Heart right ventricle (tissue), 16 donors: Measurements from ENCODE around the gene ERAS. TPM values are rescaled to one million over a fixed set of nuclear protein-coding genes. Genes with fewer than 3 reads are reported as not detected.

Experiments used
- ATAC-seq, 8 donors: fragments of 200-7000 bp; cut with Tn5 transposase; one replicate each; pipeline ENCODE4 v1.9.1; 2020; ENCODE audit warnings: mild to moderate bottlenecking in 8 of 8, moderate library complexity in 8 of 8, moderate number of reproducible peaks in 1 of 8
- DNase-seq, 2 donors: peaks; one replicate each; pipeline ENCODE4 v3.0.0-alpha.2; 2020
- H3K27ac ChIP-seq, 10 donors: fragments of 200-600 bp; sonication (generic) in 2 of 10; one replicate each; pipeline versions ENCODE4 v1.5.0 to v1.8.0; 2020 to 2022; ENCODE audit warnings: mild to moderate bottlenecking in 3 of 10
- H3K27me3 ChIP-seq, 7 donors: fragments of 200-600 bp; one replicate each; pipeline ENCODE4 v1.8.0; 2021 to 2022; ENCODE audit warnings: mild to moderate bottlenecking in 2 of 7
- H3K36me3 ChIP-seq, 9 donors: fragments of 200-600 bp; sonication (generic) in 1 of 9; one replicate each; pipeline versions ENCODE4 v1.5.0 to v1.8.0; 2020 to 2022; ENCODE audit warnings: mild to moderate bottlenecking in 2 of 9
- H3K4me1 ChIP-seq, 9 donors: fragments of 200-600 bp; sonication (generic) in 1 of 9; one replicate each; pipeline versions ENCODE4 v1.5.0 to v1.8.0; 2020 to 2022; ENCODE audit warnings: mild to moderate bottlenecking in 4 of 9
- H3K4me3 ChIP-seq, 10 donors: fragments of 200-600 bp; sonication (generic) in 2 of 10; one replicate each; pipeline versions ENCODE4 v1.5.0 to v1.8.0; 2020 to 2022; ENCODE audit warnings: mild to moderate bottlenecking in 7 of 10, moderate library complexity in 2 of 10
- H3K9me3 ChIP-seq, 11 donors: fragments of 200-600 bp in 10 of 11; sonication (generic) in 2 of 11; one replicate each; pipeline versions ENCODE4 v1.5.0 to v1.8.0; 2013 to 2022; ENCODE audit warnings: mild to moderate bottlenecking in 2 of 11, control low read depth in 1 of 11, moderate library complexity in 1 of 11
- WGBS, 2 donors: extraction: QIAGEN DNeasy Blood & Tissue Kit; methylation state at CpG; one replicate each; pipeline ENCODE4 v1.1.7; 2013; ENCODE audit warnings: inconsistent platforms in 1 of 2; 5-methylcytosine and 5-hydroxymethylcytosine counted together
- intact Hi-C, 10 donors: fragments of 100-400 bp; cut with DNase I; formaldehyde crosslinking; loops; one replicate each; pipeline versions ENCODE4 v1.11.1 to v1.14.2; 2022
- polyA plus RNA-seq, 2 donors: library from polyadenylated mRNA; stranded (reverse); fragments of 200-250 nt; gene quantifications; one replicate each; pipeline ENCODE4 v1.2.3, GENCODE V29; 2013
- total RNA-seq, 10 donors: library from RNA; stranded (reverse); fragmentation: NEBNext Ultra II Directional in 3 of 10; extraction: Animal tissue kit (Norgen Biotek cat#: 25700) in 3 of 10; gene quantifications; one replicate each; pipeline versions ENCODE4 v1.2.1 to v1.2.4, GENCODE V29; 2021 to 2023
- TF ChIP-seq, protein P1 (sequence below), 9 donors: fragments of 200-600 bp; sonication (generic) in 2 of 9; IDR thresholded peaks; one replicate each; pipeline versions ENCODE4 v1.5.0 to v1.8.0; 2021 to 2022; ENCODE audit warnings: antibody characterized with exemption in 9 of 9, mild to moderate bottlenecking in 5 of 9, moderate library complexity in 1 of 9
- donor health status: Arrhythmogenic right ventricular cardiomyopathy.
- donor health status: ischemic (EF 13 %, LVEDD 7.1; RV severe dilation, severe dysfunction).
- donor health status: healthy with polysubstance abuse.
- donor health status: DM: no; HTN: yes; CAD: no.
- donor health status: DM: no; HTN: no; CAD: no.
- donor health status: ischemic (EF 25% LVEDD 6.9; RV normal size, moderate dysfunction).
- donor health status: ischemic (EF 25% LVEDD 5.7; RV mildly dilated, moderate dysfunction).
- donor health status: healthy.
- donor health status: DM: yes; HTN: yes; CAD: no.
- donor health status: Ischemic cardiomyopathy.
- donor health status: ischemic (EF 35%, LVEDD 5.7; RV mildly dilated, moderate dysfunction).
- donor health status: nonischemic (EF 11% LVEDD 7.7; RV severe dilation, severe dysfunction).
- donor health status: DM: yes; HTN: yes; CAD: no.
- donor health status: PGD.
- donor health status: ischemic (EF 29% LVEDD 5.4; RV normal size, mild dysfunction).
- donor health status: nonischemic (EF 23%, LVEDD 6.1; RV moderate dilation, normal function).

The ERAS gene
- total and polyA plus RNA-seq, 12 donors, result 0.04 TPM; not detected in 11

GRCh38 chrX:48793935-48794334 is 32.4 kb upstream of the ERAS start:
- TF ChIP-seq, protein P1, sequence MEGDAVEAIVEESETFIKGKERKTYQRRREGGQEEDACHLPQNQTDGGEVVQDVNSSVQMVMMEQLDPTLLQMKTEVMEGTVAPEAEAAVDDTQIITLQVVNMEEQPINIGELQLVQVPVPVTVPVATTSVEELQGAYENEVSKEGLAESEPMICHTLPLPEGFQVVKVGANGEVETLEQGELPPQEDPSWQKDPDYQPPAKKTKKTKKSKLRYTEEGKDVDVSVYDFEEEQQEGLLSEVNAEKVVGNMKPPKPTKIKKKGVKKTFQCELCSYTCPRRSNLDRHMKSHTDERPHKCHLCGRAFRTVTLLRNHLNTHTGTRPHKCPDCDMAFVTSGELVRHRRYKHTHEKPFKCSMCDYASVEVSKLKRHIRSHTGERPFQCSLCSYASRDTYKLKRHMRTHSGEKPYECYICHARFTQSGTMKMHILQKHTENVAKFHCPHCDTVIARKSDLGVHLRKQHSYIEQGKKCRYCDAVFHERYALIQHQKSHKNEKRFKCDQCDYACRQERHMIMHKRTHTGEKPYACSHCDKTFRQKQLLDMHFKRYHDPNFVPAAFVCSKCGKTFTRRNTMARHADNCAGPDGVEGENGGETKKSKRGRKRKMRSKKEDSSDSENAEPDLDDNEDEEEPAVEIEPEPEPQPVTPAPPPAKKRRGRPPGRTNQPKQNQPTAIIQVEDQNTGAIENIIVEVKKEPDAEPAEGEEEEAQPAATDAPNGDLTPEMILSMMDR (IDR thresholded peaks at IDR 0.05), result no peak
- Histone ChIP-seq H3K27ac (no peak overlapping the region), H3K27me3 (peaks cover 0 to 6% (median 0%) of the 10 kb centered on the region in 7 donors), H3K4me3 (no peak overlapping the region), H3K9me3 (no peaks in the 10 kb centered on the region), H3K36me3 (no peaks in the 10 kb centered on the region), H3K4me1 (no peaks in the 10 kb centered on the region)
- ATAC-seq, result no peak
- WGBS, 2 donors, result 72 to 84% methylated on average over 2 to 4 of the region's 4 CpGs
- intact Hi-C loops, result loop anchor here in 1 of 10 donors (10.0 kb wide), 1 partner anchor 99 kb away; the partner anchor contains the start of gene SUV39H1
- no peak for DNase-seq

GRCh38 chrX:48794340-48794910 is 31.9 kb upstream of the ERAS start:
- Histone ChIP-seq H3K36me3 (no peaks in the 10 kb centered on the region), H3K4me3 (no peak overlapping the region), H3K27ac (no peak overlapping the region), H3K4me1 (no peaks in the 10 kb centered on the region), H3K27me3 (peaks cover 0 to 6% (median 0%) of the 10 kb centered on the region in 7 donors), H3K9me3 (no peaks in the 10 kb centered on the region)
- no peak for DNase-seq
- TF ChIP-seq, protein P1 (IDR thresholded peaks at IDR 0.05), result no peak
- no peak for ATAC-seq
- 75 to 77% methylated on average over 12 of the region's 12 CpGs for WGBS, 2 donors
- intact Hi-C loops, result loop anchor here in 1 of 10 donors (10.0 kb wide), 1 partner anchor 100 kb away; the partner anchor contains the start of gene SUV39H1

DNA sequence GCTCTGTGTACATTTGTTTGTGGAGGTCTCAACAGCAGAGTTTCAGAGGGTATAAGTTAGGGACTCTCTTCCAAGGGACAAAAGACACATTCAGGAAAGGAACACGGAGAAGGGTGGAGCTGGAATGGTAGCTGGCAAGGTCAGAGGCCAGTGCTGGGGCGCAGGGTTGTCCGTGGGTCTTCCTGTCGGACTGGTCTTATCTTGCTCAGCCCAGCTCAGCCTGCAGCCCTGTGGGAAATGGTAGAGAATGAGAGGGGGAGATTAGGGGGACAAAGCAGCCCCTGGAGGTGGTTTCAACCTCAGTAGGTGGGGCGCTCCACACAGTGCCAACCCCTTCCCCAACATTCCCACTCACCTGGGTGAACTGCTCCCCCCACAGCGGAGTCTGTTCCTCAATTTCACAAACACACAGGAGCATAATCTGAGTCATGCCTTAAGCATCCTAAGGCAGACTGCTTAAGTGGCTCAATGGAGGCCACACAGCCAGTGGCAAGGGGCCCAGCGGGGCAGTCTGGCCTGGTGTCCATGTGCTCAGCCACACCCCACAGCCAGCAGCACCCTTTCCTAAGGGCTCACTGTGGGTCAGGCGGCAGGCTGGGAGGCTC is 31.3 kb upstream of the ERAS start:
- 48 to 61% methylated on average over 7 to 8 of the region's 8 CpGs for WGBS, 2 donors
- no peak for ATAC-seq
- intact Hi-C loops, result loop anchor here in 1 of 10 donors (10.0 kb wide), 1 partner anchor 100 kb away; the partner anchor contains the start of gene SUV39H1

GRCh38 chrX:48798318-48798717 is 28.0 kb upstream of the ERAS start:
- no peak overlapping the region for H3K4me3 ChIP-seq
- 88 to 93% methylated on average over 2 of the region's 2 CpGs for WGBS, 2 donors
- ATAC-seq (no peak), DNase-seq (no peak)
- peaks cover 0 to 6% (median 0%) of the 10 kb centered on the region in 7 donors for H3K27me3 ChIP-seq
- peaks cover 0 to 16% (median 0%) of the 10 kb centered on the region in 9 donors for H3K4me1 ChIP-seq
- H3K27ac ChIP-seq, result no peak overlapping the region
- TF ChIP-seq, protein P1 (IDR thresholded peaks at IDR 0.05), result no peak
- intact Hi-C loops, result loop anchor here in 1 of 10 donors (10.0 kb wide), 1 partner anchor 104 kb away; the partner anchor contains the start of gene SUV39H1
- peaks cover 0 to 11% (median 0%) of the 10 kb centered on the region in 11 donors for H3K9me3 ChIP-seq
- peaks cover 0 to 2% (median 0%) of the 10 kb centered on the region in 9 donors for H3K36me3 ChIP-seq

More for the DNA sequence above, 31.3 kb upstream of the ERAS start:
- TF ChIP-seq, protein P1 (IDR thresholded peaks at IDR 0.05), result no peak
- DNase-seq, result no peak
- peaks cover 0 to 6% (median 0%) of the 10 kb centered on the region in 7 donors for H3K27me3 ChIP-seq
- H3K4me3 ChIP-seq, result no peak overlapping the region
- no peaks in the 10 kb centered on the region for H3K9me3 ChIP-seq
- no peak overlapping the region for H3K27ac ChIP-seq
- peaks cover 0 to 1% (median 0%) of the 10 kb centered on the region in 9 donors for H3K4me1 ChIP-seq
- no peaks in the 10 kb centered on the region for H3K36me3 ChIP-seq
